ENCODE measurements around the gene CERS6. TPM values are rescaled to one million over a fixed set of nuclear protein-coding genes. Genes with fewer than 3 reads are reported as not detected.

Gene CERS6
- polyA plus RNA-seq, 1 donor from 2014 or later, result 59.3 TPM

GRCh38 chr2:168518555-168519066 lies 62.5 kb downstream of the CERS6 start:
- Histone ChIP-seq H3K4me3 (ENCODE audit: low read length) (peak overlapping the region; percentile 45), H4K20me1 (ENCODE audit: insufficient read depth) (no peaks in the 10 kb centered on the region), H3K79me2 (replicated peaks; ENCODE audit: insufficient read depth, low read length) (peaks cover 45% of the 10 kb centered on the region)

GRCh38 chr2:168519534-168520308 lies 63.6 kb downstream of the CERS6 start:
- TF ChIP-seq POLR2AphosphoS5 (IDR thresholded peaks at IDR 0.05), result no peak
- Histone ChIP-seq H3K4me2 (ENCODE audit: low read length) (no peak overlapping the region), H4K20me1 (ENCODE audit: insufficient read depth) (no peaks in the 10 kb centered on the region), H3K36me3 (ENCODE audit: insufficient read depth, low read length) (no peaks in the 10 kb centered on the region), H3K27ac (ENCODE audit: low read length) (no peak overlapping the region), H2AFZ (ENCODE audit: low read depth, low read length) (no peak overlapping the region), H3K27me3 (ENCODE audit: insufficient read depth, low read depth, low read length) (no peaks in the 10 kb centered on the region), H3K9ac (ENCODE audit: low read length) (no peak overlapping the region), H3K4me3 (ENCODE audit: low read length) (no peak overlapping the region), H3K9me3 (ENCODE audit: low read length) (no peaks in the 10 kb centered on the region), H3K9me2 (ENCODE audit: insufficient read depth, low read length) (no peaks in the 10 kb centered on the region), H3F3A (ENCODE audit: insufficient read depth, low read length, poor library complexity, severe bottlenecking) (no peaks in the 10 kb centered on the region), H3K79me2 (replicated peaks; ENCODE audit: insufficient read depth, low read length) (peaks cover 51% of the 10 kb centered on the region)

More at GRCh38 chr2:168518555-168519066, 62.5 kb downstream of the CERS6 start:
- Histone ChIP-seq H3K4me2 (ENCODE audit: low read length) (peak overlapping the region; percentile 31), H3K36me3 (ENCODE audit: insufficient read depth, low read length) (no peaks in the 10 kb centered on the region), H3F3A (ENCODE audit: insufficient read depth, low read length, poor library complexity, severe bottlenecking) (no peaks in the 10 kb centered on the region), H3K9me3 (ENCODE audit: low read length) (no peaks in the 10 kb centered on the region), H3K9ac (ENCODE audit: low read length) (peak overlapping the region; percentile 34), H3K27ac (ENCODE audit: low read length) (peak overlapping the region; percentile 48), H2AFZ (ENCODE audit: low read depth, low read length) (no peak overlapping the region), H3K27me3 (ENCODE audit: insufficient read depth, low read depth, low read length) (no peaks in the 10 kb centered on the region), H3K9me2 (ENCODE audit: insufficient read depth, low read length) (no peaks in the 10 kb centered on the region)
- TF ChIP-seq TAF1 (IDR thresholded peaks at IDR 0.05; ENCODE audit: low read depth) (no peak), POLR2AphosphoS5 (IDR thresholded peaks at IDR 0.05) (peak; percentile 47), SMC3 (conservative IDR thresholded peaks at IDR 0.05; ENCODE audit: poor library complexity) (no peak), EP300 (conservative IDR thresholded peaks at IDR 0.05; ENCODE audit: poor library complexity, severe bottlenecking) (peak; percentile 67), REST (IDR thresholded peaks at IDR 0.05; ENCODE audit: borderline replicate concordance) (no peak)

- H3F3A ChIP-seq (ENCODE audit: insufficient read depth, low read length, poor library complexity, severe bottlenecking), result no peaks in the 10 kb centered on the region
- peaks cover 65% of the 10 kb centered on the region for H3K79me2 ChIP-seq (replicated peaks; ENCODE audit: insufficient read depth, low read length)
- no peaks in the 10 kb centered on the region for H3K36me3 ChIP-seq (ENCODE audit: insufficient read depth, low read length)
- no peak overlapping the region for H3K27ac ChIP-seq (ENCODE audit: low read length)
- H3K9ac ChIP-seq (ENCODE audit: low read length), result no peak overlapping the region
- H3K27me3 ChIP-seq (ENCODE audit: insufficient read depth, low read depth, low read length), result no peaks in the 10 kb centered on the region
- H3K9me2 ChIP-seq (ENCODE audit: insufficient read depth, low read length), result no peaks in the 10 kb centered on the region
- H2AFZ ChIP-seq (ENCODE audit: low read depth, low read length), result no peak overlapping the region
- no peaks in the 10 kb centered on the region for H4K20me1 ChIP-seq (ENCODE audit: insufficient read depth)
- TF ChIP-seq CTCF (IDR thresholded peaks at IDR 0.05; ENCODE audit: poor library complexity, severe bottlenecking), result no peak
- no peak for TF ChIP-seq RAD21 (conservative IDR thresholded peaks at IDR 0.05)
- no peak for TF ChIP-seq POLR2AphosphoS5 (IDR thresholded peaks at IDR 0.05)
- no peak for TF ChIP-seq SMC3 (conservative IDR thresholded peaks at IDR 0.05; ENCODE audit: poor library complexity)
- TF ChIP-seq MXI1 (conservative IDR thresholded peaks at IDR 0.05; ENCODE audit: poor library complexity, severe bottlenecking), result no peak
- no peak for TF ChIP-seq REST (IDR thresholded peaks at IDR 0.05; ENCODE audit: borderline replicate concordance)
- no peak for TF ChIP-seq EP300 (conservative IDR thresholded peaks at IDR 0.05; ENCODE audit: poor library complexity, severe bottlenecking)
- no peak for TF ChIP-seq TAF1 (IDR thresholded peaks at IDR 0.05; ENCODE audit: low read depth)
- TF ChIP-seq EZH2 (IDR thresholded peaks at IDR 0.05; ENCODE audit: borderline replicate concordance, insufficient read depth, low read length, poor library complexity, severe bottlenecking), result no peak
- peak overlapping the region; percentile 16 for H3K4me3 ChIP-seq (ENCODE audit: low read length)
- H3K9me3 ChIP-seq (ENCODE audit: low read length), result no peaks in the 10 kb centered on the region
- no peak overlapping the region for H3K4me2 ChIP-seq (ENCODE audit: low read length)
These were observed 65.1 kb downstream of the CERS6 start for GRCh38 chr2:168521053-168521741.
